Measurements from ENCODE around the gene EXOC1L.

EXOC1L gene

DNA sequence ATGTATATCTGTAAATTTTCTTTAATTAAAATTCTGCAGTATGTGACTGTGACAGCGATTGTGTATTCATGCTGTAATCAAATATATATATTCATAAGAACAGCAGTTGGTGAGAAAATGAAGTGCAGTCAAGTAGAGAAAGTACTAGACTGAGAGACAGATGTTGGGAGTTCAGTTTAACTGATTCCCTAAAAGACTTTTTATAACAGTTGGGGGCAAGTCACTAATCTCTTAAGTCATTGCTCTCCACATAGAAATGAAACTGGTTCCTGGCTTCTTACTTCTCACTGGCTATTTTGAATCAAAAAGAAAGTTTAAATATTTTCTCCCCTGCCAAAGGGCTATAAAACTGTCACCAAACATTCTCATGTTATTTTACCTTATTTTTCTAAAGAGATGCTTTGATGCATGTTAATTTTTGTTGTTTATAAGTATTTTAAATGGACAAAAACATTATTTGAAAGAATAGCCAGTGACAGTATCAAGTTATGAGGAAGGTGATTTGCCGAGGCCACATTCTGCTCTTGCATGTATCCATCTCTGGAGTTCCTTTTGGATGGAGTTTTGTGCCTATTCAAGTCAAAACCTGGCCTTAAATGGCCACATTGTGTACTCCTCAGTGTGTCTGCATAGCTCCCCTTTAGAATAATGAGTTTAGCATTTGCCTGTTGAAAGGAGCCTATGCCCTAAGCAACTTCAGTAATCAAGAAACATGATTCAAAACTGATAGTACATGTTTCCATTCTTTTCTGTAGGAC lies 64.7 kb downstream of the EXOC1L start:
- Histone ChIP-seq H3K27ac (no peak overlapping the region), H3K9ac (no peak overlapping the region), H3K36me3 (peaks cover 28 to 91% (median 42%) of the 10 kb centered on the region in 11 experiments)

DNA sequence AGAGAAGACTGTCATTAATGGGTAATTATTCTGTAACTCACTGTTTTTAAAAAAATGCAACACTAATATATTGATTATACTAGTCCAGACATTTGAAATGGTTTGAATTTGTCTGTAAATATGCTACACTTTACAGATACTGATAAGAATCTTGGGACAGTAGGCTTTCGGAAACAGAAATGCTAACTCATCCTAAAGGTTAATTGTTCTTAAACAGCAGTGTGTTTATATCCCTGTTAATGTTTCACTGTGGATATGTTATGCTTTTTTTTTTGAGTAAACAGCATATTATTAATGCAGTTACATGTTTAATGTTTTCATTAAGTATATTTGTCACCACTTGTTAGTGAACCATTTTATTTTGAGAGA lies 65.2 kb downstream of the EXOC1L start:
- Histone ChIP-seq H3K9me3 (replicated peaks in 1 of 11) (peaks cover 0 to 6% (median 0%) of the 10 kb centered on the region in 11 experiments; a peak in 2 of 22 replicates), H3K36me3 (peaks cover 26 to 91% (median 42%) of the 10 kb centered on the region in 11 experiments)

More for the DNA sequence above, 64.7 kb downstream of the EXOC1L start:
- no peak for TF ChIP-seq Cebpa-rat (IDR thresholded peaks at IDR 0.05)
- Histone ChIP-seq H3K9me3 (replicated peaks in 1 of 11) (peaks cover 0 to 6% (median 0%) of the 10 kb centered on the region in 11 experiments; a peak in 2 of 22 replicates), H3K4me1 (peaks cover 0 to 11% (median 2%) of the 10 kb centered on the region in 10 experiments; a peak in 5 of 20 replicates), H3K4me3 (no peak overlapping the region), H4K20me1 (no peaks in the 10 kb centered on the region), H3K4me2 (peak overlapping the region in 3 of 11 experiments; percentile 1 to 34 (median 2); a peak in 6 of 22 replicates), H3K27me3 (no peaks in the 10 kb centered on the region)

More for the DNA sequence above, 65.2 kb downstream of the EXOC1L start:
- H3K27ac ChIP-seq, result no peak overlapping the region
- no peaks in the 10 kb centered on the region for H3K27me3 ChIP-seq
- H3K4me1 ChIP-seq, result peaks cover 0 to 11% (median 2%) of the 10 kb centered on the region in 10 experiments; a peak in 5 of 20 replicates
- H3K9ac ChIP-seq, result no peak overlapping the region
- H3K4me2 ChIP-seq, result no peak overlapping the region; a peak in 1 of 22 replicates
- no peak overlapping the region for H3K4me3 ChIP-seq
- no peak for TF ChIP-seq Cebpa-rat (IDR thresholded peaks at IDR 0.05)
- no peaks in the 10 kb centered on the region for H4K20me1 ChIP-seq

Measured in BLaER1 treated with 17β-estradiol and CSF1 and Interleukin-3, amounts not matched to agents 10 nM and 100 nM (cell line).